ENCODE measurements around the gene RYR3.

DNA sequence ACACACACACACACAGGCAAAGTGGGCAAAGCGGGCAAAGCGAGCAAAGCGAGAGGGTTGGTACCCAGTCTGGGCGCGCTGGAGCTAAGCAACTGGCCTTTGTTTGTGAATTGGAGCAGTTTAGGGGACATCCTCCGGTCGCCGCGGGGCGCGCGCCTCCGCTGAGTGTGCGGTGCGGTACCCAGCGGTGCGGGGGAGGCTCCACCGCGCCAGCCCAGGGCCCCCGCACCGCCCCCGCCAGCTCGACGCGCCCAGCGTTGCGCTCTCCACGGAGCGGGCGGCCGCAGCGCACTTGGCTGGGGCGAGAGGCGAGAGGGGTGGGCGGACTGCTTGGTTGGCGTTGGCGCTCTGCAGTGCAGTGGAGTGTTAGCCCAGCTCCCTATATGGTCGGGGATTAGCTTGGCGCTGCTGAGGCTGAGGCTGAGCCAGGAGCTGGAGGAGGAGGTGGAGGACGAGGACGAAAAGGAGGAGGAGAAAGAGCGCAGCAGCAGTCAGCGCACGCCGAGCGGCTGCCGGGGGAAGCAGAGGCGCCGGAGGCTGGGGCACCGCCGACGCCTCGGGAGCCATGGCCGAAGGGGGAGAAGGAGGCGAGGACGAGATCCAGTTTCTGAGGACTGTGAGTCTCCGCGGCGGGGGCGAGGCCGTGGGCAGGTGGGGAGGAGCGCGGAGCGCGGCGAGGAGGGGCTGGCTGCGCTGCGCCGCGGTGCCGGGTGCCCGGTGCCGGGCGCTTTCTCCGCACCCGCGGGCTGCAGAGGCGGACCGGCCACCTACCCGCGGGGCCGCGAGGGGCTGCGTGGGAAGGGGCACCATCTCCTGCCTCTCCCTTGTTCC, at the start of gene RYR3:
- TF ChIP-seq, protein P1, sequence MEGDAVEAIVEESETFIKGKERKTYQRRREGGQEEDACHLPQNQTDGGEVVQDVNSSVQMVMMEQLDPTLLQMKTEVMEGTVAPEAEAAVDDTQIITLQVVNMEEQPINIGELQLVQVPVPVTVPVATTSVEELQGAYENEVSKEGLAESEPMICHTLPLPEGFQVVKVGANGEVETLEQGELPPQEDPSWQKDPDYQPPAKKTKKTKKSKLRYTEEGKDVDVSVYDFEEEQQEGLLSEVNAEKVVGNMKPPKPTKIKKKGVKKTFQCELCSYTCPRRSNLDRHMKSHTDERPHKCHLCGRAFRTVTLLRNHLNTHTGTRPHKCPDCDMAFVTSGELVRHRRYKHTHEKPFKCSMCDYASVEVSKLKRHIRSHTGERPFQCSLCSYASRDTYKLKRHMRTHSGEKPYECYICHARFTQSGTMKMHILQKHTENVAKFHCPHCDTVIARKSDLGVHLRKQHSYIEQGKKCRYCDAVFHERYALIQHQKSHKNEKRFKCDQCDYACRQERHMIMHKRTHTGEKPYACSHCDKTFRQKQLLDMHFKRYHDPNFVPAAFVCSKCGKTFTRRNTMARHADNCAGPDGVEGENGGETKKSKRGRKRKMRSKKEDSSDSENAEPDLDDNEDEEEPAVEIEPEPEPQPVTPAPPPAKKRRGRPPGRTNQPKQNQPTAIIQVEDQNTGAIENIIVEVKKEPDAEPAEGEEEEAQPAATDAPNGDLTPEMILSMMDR (IDR thresholded peaks at IDR 0.05; ENCODE audit: low read length), result no peak
- TF ChIP-seq EZH2 (optimal IDR thresholded peaks at IDR 0.05; ENCODE audit: low read depth, low read length) (no peak), EZH2phosphoT487 (IDR thresholded peaks at IDR 0.05; ENCODE audit: low read length) (no peak)
